GM19193 (cell line): ENCODE data around the gene DNAAF6.

Experiments
- POLR2A ChIP-seq: IDR thresholded peaks from 4 replicates; pipeline ENCODE4 v1.6.1; 2011; ENCODE audit not compliant: insufficient read depth, insufficient read length; ENCODE audit errors: extremely low read depth

Gene DNAAF6

GRCh38 chrX:107228486-107228819, 22.0 kb downstream of the DNAAF6 start:
- no peak for TF ChIP-seq POLR2A

DNA sequence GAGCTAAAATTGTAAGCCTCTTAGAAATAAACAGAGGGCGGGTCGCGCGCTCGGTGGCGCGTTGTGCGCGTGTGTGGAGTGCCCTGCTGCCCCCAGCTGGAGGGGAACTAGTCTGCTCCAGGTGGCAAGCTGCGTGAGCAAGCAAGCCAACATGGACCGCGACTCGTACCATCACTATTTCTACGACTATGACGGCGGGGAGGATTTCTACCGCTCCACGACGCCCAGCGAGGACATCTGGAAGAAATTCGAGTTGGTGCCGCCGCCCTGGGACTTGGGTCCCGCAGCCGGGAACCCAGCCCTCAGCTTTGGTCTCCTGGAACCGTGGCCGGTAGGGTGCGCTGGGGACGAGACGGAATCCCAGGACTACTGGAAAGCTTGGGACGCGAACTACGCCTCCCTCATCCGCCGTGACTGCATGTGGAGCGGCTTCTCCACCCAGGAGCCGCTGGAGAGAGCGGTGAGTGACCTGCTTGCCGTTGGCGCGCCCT, 66.1 kb downstream of the DNAAF6 start:
- no peak for TF ChIP-seq POLR2A

DNA sequence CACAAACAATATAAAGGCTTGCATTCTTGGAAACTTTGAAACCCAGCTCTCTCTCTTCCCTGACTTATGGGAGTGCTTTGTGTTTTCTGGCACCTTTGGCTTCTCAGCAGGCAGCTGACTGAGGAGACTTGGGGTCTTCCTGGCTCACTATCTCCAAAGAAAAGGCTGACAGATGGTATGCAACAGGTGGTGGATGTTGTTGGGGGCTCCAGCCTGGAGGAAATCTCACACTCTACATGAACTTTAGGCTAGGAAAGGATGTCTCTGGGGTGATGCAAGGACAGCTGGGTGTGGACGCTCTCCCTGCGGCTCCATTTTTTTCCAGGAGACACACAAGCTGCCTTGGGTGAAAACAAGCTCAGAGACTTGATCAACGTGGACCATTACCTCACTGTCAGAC, 67.4 kb downstream of the DNAAF6 start:
- TF ChIP-seq POLR2A, result no peak

DNA sequence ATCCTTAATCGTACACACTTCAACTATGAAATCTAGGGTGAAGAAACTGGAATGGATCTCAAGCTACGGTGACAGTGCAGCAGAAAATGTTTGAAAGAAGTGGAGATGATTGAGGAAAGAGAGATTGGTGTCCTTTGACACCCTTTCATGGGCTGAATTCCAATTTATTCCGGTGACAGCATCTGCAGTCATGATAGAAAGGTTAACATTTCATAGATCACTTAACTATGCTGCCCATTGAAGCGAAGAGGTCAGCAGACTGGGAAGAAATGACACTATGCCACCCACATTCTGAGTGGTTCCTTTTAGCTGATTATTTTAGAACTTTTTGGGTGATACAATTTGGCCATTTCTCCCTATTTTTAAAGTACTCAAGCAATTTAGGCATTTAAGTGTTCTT, 82.3 kb downstream of the DNAAF6 start:
- no peak for TF ChIP-seq POLR2A

DNA sequence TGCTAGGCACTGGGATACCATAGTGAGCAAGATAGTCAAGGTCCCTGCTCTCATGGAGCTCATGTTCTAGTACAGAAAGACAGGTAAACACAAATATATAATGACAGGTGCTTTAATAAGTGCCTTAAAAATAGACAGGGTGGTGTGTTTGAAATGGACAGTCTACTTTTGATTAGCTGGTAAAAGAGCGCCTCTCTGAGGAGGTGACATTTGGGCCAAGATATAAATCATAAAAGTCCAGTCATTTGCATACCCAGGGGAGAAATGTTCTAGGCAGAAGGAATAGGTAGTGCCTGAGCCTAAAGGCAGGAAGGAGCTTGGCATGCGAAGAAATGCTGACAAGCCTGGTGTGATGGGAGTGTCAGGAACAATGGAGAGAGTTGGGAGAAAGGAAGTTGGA, 83.6 kb downstream of the DNAAF6 start:
- no peak for TF ChIP-seq POLR2A

GRCh38 chrX:107293056-107293455, 86.6 kb downstream of the DNAAF6 start:
- no peak for TF ChIP-seq POLR2A
